ENCODE measurements around the gene RXYLT1. TPM values are rescaled to one million over a fixed set of nuclear protein-coding genes. Genes with fewer than 3 reads are reported as not detected.

RXYLT1 gene
- total and polyA plus RNA-seq, 11 donors = 7.6 to 28.3 (median 20.7) TPM

GRCh38 chr12:63843254-63843720 lies 63.6 kb downstream of the RXYLT1 start:
- Histone ChIP-seq H3K4me3 (peak overlapping the region; percentile 63 to 100 (median 94)), H3K9me3 (no peaks in the 10 kb centered on the region), H3K4me1 (peaks cover 0 to 35% (median 9%) of the 10 kb centered on the region in 12 donors), H3K36me3 (no peaks in the 10 kb centered on the region), H3K27ac (peak overlapping the region; percentile 79 to 96 (median 94)), H3K27me3 (no peaks in the 10 kb centered on the region)
- DNase-seq = no peak
- intact Hi-C loops (cut with DNase I) = loop anchor here in 9 of 10 donors (5.0 to 10.0 kb wide), 10 partner anchors 102 to 562 kb away; partner anchors contain the start of genes XPOT (in 3 of the 9) and C12orf56 (in 1 of the 9)
- WGBS, 4 donors = 9 to 17% (median 13%) methylated on average over 19 to 28 of the region's 28 CpGs
- no peak for ATAC-seq
- TF ChIP-seq POLR2A (IDR thresholded peaks at IDR 0.05) = no peak
- TF ChIP-seq, protein P1, sequence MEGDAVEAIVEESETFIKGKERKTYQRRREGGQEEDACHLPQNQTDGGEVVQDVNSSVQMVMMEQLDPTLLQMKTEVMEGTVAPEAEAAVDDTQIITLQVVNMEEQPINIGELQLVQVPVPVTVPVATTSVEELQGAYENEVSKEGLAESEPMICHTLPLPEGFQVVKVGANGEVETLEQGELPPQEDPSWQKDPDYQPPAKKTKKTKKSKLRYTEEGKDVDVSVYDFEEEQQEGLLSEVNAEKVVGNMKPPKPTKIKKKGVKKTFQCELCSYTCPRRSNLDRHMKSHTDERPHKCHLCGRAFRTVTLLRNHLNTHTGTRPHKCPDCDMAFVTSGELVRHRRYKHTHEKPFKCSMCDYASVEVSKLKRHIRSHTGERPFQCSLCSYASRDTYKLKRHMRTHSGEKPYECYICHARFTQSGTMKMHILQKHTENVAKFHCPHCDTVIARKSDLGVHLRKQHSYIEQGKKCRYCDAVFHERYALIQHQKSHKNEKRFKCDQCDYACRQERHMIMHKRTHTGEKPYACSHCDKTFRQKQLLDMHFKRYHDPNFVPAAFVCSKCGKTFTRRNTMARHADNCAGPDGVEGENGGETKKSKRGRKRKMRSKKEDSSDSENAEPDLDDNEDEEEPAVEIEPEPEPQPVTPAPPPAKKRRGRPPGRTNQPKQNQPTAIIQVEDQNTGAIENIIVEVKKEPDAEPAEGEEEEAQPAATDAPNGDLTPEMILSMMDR (IDR thresholded peaks at IDR 0.05) = no peak

DNA sequence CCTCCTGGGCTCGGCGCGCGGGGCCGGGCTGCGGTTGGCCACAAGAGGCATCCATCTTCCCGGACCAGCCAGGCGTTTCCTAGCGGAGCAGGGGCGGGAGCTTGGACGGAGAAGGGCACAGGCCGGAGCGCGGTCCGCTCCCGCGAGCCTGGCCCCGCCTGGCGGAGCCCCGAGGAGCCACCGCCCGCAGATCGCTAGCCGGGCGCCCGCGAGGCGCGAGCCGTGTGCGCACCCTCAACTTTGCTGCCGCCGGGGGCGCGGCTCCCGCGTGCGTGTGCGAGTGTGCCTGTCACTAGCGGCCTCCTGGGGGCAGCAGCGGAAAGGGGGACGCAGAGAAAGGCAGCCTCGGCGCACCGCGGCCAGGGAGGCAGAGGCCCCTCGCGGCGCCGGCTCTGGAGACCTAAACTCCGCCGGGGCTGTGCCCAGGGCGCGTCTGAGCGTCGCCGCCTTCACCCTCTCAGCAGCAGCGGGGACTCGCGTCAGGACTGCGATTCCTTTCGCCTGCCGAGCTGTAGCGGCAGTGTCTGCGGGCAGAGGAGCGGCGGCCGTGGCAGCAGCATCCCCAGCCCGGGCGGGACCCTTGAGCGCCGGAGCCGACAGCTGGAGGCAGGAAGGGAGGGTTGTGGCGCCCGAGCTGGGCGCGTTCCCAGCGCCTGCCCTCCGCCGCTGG lies 64.1 kb downstream of the RXYLT1 start:
- peak; percentile 84 to 95 (median 92) for ATAC-seq
- peak; percentile 92 to 96 (median 94) for DNase-seq
- Histone ChIP-seq H3K4me3 (peak overlapping the region; percentile 63 to 100 (median 94)), H3K27me3 (no peaks in the 10 kb centered on the region), H3K36me3 (no peaks in the 10 kb centered on the region), H3K27ac (peak overlapping the region; percentile 79 to 96 (median 94)), H3K4me1 (peaks cover 0 to 36% (median 9%) of the 10 kb centered on the region in 12 donors), H3K9me3 (no peaks in the 10 kb centered on the region)
- intact Hi-C loops (cut with DNase I) = loop anchor here (1.0 to 10.0 kb wide), 13 partner anchors 101 to 561 kb away; partner anchors contain the start of genes XPOT (in 3 of the 10) and C12orf56 (in 1 of the 10)
- WGBS, 4 donors = 0 to 1% (median 0%) methylated on average over 10 to 80 of the region's 80 CpGs
- TF ChIP-seq, protein P1 (IDR thresholded peaks at IDR 0.05) = peak; percentile 88 to 99 (median 96)
- no peak for TF ChIP-seq POLR2A (IDR thresholded peaks at IDR 0.05)

GRCh38 chr12:63844391-63845341 lies 65.0 kb downstream of the RXYLT1 start, which contains the start of gene SRGAP1:
SRGAP1 (plus strand) TSS chr12:63844700; CDS start chr12:63844817, 117 bp downstream.
- WGBS, 4 donors = 1 to 4% (median 2%) methylated on average over 25 to 52 of the region's 52 CpGs
- intact Hi-C loops (cut with DNase I) = loop anchor here (1.0 to 10.0 kb wide), 14 partner anchors 88 to 560 kb away; partner anchors contain the start of genes XPOT (in 3 of the 10) and C12orf56 (in 1 of the 10)
- H3K4me1 ChIP-seq = peaks cover 0 to 36% (median 9%) of the 10 kb centered on the region in 12 donors
- H3K27me3 ChIP-seq = no peaks in the 10 kb centered on the region
- ATAC-seq (peak; percentile 45 to 66 (median 62)), DNase-seq (peak; percentile 70 to 85 (median 74))
- H3K9me3 ChIP-seq = no peaks in the 10 kb centered on the region
- peak within 1 kb of the TSS; percentile 63 to 100 (median 94) for H3K4me3 ChIP-seq
- H3K36me3 ChIP-seq = no peaks in the 10 kb centered on the region
- H3K27ac ChIP-seq = peak within 1 kb of the TSS; percentile 79 to 96 (median 94)
- TF ChIP-seq POLR2A (IDR thresholded peaks at IDR 0.05) = no peak
- TF ChIP-seq, protein P1 (IDR thresholded peaks at IDR 0.05) = no peak

All from heart left ventricle (tissue), 16 donors.